Measurements from ENCODE around the gene C3. TPM values are rescaled to one million over a fixed set of nuclear protein-coding genes. Genes with fewer than 3 reads are reported as not detected.

Gene C3
- total RNA-seq, 1 experiment from 2014 or later: 7.0 TPM

- POLR2A ChIA-PET: interaction anchor here (0.6 to 1.0 kb wide), 3 partner anchors 38 to 632 kb away, joined by 3 to 5 read pairs (median 4); no protein-coding TSS in a partner anchor
- no peaks in the 10 kb centered on the region for H3K9me3 ChIP-seq (ENCODE audit: control insufficient read depth in 1 of 2, insufficient read depth in 1 of 2, low read depth in 1 of 2, low read length in 2 of 2)
- no peak overlapping the region for H2AFZ ChIP-seq (ENCODE audit: low read depth, low read length, poor library complexity, severe bottlenecking)
- peak overlapping the region; percentile 71 to 96 for H3K4me3 ChIP-seq (replicated peaks in 1 of 2; ENCODE audit: low read depth in 1 of 2, low read length in 2 of 2)
- ATAC-seq: no peak
- peaks cover 22 to 43% of the 10 kb centered on the region in 2 experiments for H3K4me1 ChIP-seq (ENCODE audit: control insufficient read depth in 1 of 2, insufficient read depth in 2 of 2, low read length in 2 of 2)
- peak overlapping the region; percentile 77 for H3K9ac ChIP-seq (ENCODE audit: low read length)
- peaks cover 2 to 3% of the 10 kb centered on the region in 2 experiments; a peak in 2 of 4 replicates for H3K36me3 ChIP-seq (ENCODE audit: control insufficient read depth in 1 of 2, insufficient read depth in 2 of 2, low read length in 2 of 2)
- TF ChIP-seq, protein P1, sequence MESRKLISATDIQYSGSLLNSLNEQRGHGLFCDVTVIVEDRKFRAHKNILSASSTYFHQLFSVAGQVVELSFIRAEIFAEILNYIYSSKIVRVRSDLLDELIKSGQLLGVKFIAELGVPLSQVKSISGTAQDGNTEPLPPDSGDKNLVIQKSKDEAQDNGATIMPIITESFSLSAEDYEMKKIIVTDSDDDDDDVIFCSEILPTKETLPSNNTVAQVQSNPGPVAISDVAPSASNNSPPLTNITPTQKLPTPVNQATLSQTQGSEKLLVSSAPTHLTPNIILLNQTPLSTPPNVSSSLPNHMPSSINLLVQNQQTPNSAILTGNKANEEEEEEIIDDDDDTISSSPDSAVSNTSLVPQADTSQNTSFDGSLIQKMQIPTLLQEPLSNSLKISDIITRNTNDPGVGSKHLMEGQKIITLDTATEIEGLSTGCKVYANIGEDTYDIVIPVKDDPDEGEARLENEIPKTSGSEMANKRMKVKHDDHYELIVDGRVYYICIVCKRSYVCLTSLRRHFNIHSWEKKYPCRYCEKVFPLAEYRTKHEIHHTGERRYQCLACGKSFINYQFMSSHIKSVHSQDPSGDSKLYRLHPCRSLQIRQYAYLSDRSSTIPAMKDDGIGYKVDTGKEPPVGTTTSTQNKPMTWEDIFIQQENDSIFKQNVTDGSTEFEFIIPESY (IDR thresholded peaks at IDR 0.05; ENCODE audit: extremely low read depth, insufficient replicate concordance, low read length): no peak
- no peak for TF ChIP-seq POLR2AphosphoS5 (IDR thresholded peaks at IDR 0.05; ENCODE audit: low read depth, low read length)
- TF ChIP-seq POLR2A (IDR thresholded peaks at IDR 0.05; ENCODE audit: borderline replicate concordance, extremely low read depth, insufficient read depth, insufficient read length): no peak
- TF ChIP-seq SIN3A (IDR thresholded peaks at IDR 0.05; ENCODE audit: low read depth): no peak
- TF ChIP-seq, protein P2, sequence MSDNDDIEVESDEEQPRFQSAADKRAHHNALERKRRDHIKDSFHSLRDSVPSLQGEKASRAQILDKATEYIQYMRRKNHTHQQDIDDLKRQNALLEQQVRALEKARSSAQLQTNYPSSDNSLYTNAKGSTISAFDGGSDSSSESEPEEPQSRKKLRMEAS (IDR thresholded peaks at IDR 0.05): no peak
- TF ChIP-seq SRF (IDR thresholded peaks at IDR 0.05; ENCODE audit: low read depth): no peak
- CTCF ChIA-PET: interaction anchor here (0.9 to 1.8 kb wide), 3 partner anchors 30 to 94 kb away, joined by 3 to 6 read pairs (median 3); no protein-coding TSS in a partner anchor
- RAD21 ChIA-PET (ENCODE audit: low non-redundant PET in 1 of 2, low total read pairs in 2 of 2, uncharacterized antibody in 2 of 2, unreplicated experiment in 2 of 2): interaction anchor here (0.8 to 1.3 kb wide), 3 partner anchors 30 to 60 kb away, joined by 3 to 6 read pairs (median 4); partner anchors contain the start of gene GPR108 (in 1 of the 2)
- H3K27me3 ChIP-seq (ENCODE audit: insufficient read depth, low read length): no peaks in the 10 kb centered on the region
- H3K9me2 ChIP-seq (ENCODE audit: insufficient read depth): no peaks in the 10 kb centered on the region
- H4K20me1 ChIP-seq (ENCODE audit: insufficient read depth): no peaks in the 10 kb centered on the region
- H3K4me2 ChIP-seq (ENCODE audit: low read length): peak overlapping the region; percentile 95
- intact Hi-C loops (cut with micrococcal nuclease): no loop called here
- BruUV-seq (replicated peaks): TSS peak; percentile 66
- peak overlapping the region; percentile 56 for H3K27ac ChIP-seq (ENCODE audit: low read depth, low read length)
- peaks cover 40% of the 10 kb centered on the region for H3K79me2 ChIP-seq (ENCODE audit: insufficient read depth, low read length)
- DNase-seq (ENCODE audit: low read depth, low spot score): no peak
These were observed 47.9 kb upstream of the C3 start for GRCh38 chr19:6768236-6768785.
